ENCODE results near the gene THSD4. TPM values are rescaled to one million over a fixed set of nuclear protein-coding genes. Genes with fewer than 3 reads are reported as not detected.

Gene THSD4
- total RNA-seq, 1 experiment from 2014 or later: 65.4 TPM

GRCh38 chr15:71716990-71717389 is 601.7 kb downstream of the THSD4 start:
- no TSS peak for BruUV-seq (replicated peaks)
- DNase-seq (ENCODE audit: low read depth, low spot score) (no peak), ATAC-seq (no peak)
- no peaks in the 10 kb centered on the region for H3K36me3 ChIP-seq (ENCODE audit: control insufficient read depth, insufficient read depth, low read length)
- in situ Hi-C loops (cut with HindIII; ENCODE audit: low pct_unique_long_range_greater_than_20kb, low sequenced_read_pairs): no loop called here
- ChIA-PET POLR2A (no interaction called here), CTCF (no interaction called here)
- TF ChIP-seq TCF7L2 (IDR thresholded peaks at IDR 0.05; ENCODE audit: low read depth, low read length) (no peak), REST (IDR thresholded peaks at IDR 0.05; ENCODE audit: insufficient read depth in 1 of 2, low read depth in 2 of 2, low read length in 1 of 2) (no peak), CTCF (IDR thresholded peaks at IDR 0.05) (no peak), POLR2AphosphoS5 (IDR thresholded peaks at IDR 0.05; ENCODE audit: low read depth, low read length) (no peak), SIN3A (IDR thresholded peaks at IDR 0.05; ENCODE audit: borderline replicate concordance, insufficient read depth, low read depth, low read length) (no peak)
- H3K27me3 ChIP-seq (ENCODE audit: control insufficient read depth, insufficient read depth, low read length): no peaks in the 10 kb centered on the region
- no peaks in the 10 kb centered on the region for H3K9me3 ChIP-seq (ENCODE audit: control insufficient read depth, insufficient read depth, low read depth, low read length)
- intact Hi-C loops (cut with micrococcal nuclease; ENCODE audit: unreplicated experiment): no loop called here
- H3K4me1 ChIP-seq (ENCODE audit: control insufficient read depth, insufficient read depth, low read length): no peaks in the 10 kb centered on the region
- H3K4me3 ChIP-seq (ENCODE audit: low read depth in 2 of 2, low read length in 2 of 2): no peak overlapping the region
- H3K27ac ChIP-seq (ENCODE audit: low read length): no peak overlapping the region

GRCh38 chr15:71718116-71718910 is 603.0 kb downstream of the THSD4 start:
- no TSS peak for BruUV-seq (replicated peaks)
- ATAC-seq (no peak), DNase-seq (ENCODE audit: low read depth, low spot score) (no peak)
- H3K36me3 ChIP-seq (ENCODE audit: control insufficient read depth, insufficient read depth, low read length): no peaks in the 10 kb centered on the region
- H3K9me3 ChIP-seq (ENCODE audit: control insufficient read depth, insufficient read depth, low read depth, low read length): no peaks in the 10 kb centered on the region
- CTCF ChIA-PET: no interaction called here
- intact Hi-C loops (cut with micrococcal nuclease; ENCODE audit: unreplicated experiment) (no loop called here), in situ Hi-C loops (cut with HindIII; ENCODE audit: low pct_unique_long_range_greater_than_20kb, low sequenced_read_pairs) (no loop called here)
- H3K27ac ChIP-seq (ENCODE audit: low read length): no peak overlapping the region
- POLR2A ChIA-PET: no interaction called here
- TF ChIP-seq POLR2AphosphoS5 (IDR thresholded peaks at IDR 0.05; ENCODE audit: low read depth, low read length): no peak
- no peak for TF ChIP-seq REST (IDR thresholded peaks at IDR 0.05; ENCODE audit: insufficient read depth in 1 of 2, low read depth in 2 of 2, low read length in 1 of 2)
- no peak for TF ChIP-seq SIN3A (IDR thresholded peaks at IDR 0.05; ENCODE audit: borderline replicate concordance, insufficient read depth, low read depth, low read length)
- TF ChIP-seq TCF7L2 (IDR thresholded peaks at IDR 0.05; ENCODE audit: low read depth, low read length): no peak
- H3K4me1 ChIP-seq (ENCODE audit: control insufficient read depth, insufficient read depth, low read length): no peaks in the 10 kb centered on the region
- no peaks in the 10 kb centered on the region for H3K27me3 ChIP-seq (ENCODE audit: control insufficient read depth, insufficient read depth, low read length)
- no peak overlapping the region for H3K4me3 ChIP-seq (ENCODE audit: low read depth in 2 of 2, low read length in 2 of 2)
